GM19397 (cell line): ENCODE measurements around the gene EIF5AL1.
"Not testable (repeated sequence)": the region's sequence is repeated elsewhere in the genome, so short reads cannot be mapped to it uniquely, and the experiment has no call there.

Experiments
- ATAC-seq: cut with Tn5 transposase; IDR thresholded peaks from one replicate; pipeline ENCODE4 v1.9.1; 2021; ENCODE audit warnings: mild to moderate bottlenecking, moderate library complexity; ENCODE audit not compliant: unreplicated experiment

Gene EIF5AL1

DNA sequence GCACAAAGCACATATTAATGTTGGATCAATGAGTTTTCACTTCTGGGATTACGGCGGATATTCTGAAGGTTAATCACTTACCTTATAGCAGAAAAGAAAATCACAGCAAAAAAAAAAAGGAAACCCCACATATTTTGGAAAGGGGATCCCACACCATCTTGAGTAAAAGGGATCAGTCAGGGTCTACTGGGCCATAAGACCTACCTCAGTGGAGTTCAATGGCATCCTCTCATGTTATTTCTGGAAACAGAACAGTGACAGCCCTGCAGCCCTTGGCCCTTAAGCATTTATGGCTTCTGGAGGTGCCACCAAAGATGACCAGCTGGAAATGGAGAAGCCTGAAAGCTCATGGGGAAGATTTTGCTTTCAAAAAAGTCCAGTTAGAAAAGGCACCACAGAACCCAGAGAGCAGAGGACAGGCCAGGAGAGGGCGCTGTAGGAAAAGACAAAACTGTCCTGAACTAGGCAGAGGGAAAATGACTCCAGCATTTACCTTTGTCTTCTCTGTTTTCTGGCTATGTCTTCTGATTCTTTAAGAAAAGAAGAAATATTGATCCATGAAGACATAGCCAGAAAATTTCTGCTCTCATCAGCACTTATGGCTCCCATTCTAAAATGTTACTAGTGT, 2.9 kb upstream of the EIF5AL1 start:
- not testable (repeated sequence) for ATAC-seq

DNA sequence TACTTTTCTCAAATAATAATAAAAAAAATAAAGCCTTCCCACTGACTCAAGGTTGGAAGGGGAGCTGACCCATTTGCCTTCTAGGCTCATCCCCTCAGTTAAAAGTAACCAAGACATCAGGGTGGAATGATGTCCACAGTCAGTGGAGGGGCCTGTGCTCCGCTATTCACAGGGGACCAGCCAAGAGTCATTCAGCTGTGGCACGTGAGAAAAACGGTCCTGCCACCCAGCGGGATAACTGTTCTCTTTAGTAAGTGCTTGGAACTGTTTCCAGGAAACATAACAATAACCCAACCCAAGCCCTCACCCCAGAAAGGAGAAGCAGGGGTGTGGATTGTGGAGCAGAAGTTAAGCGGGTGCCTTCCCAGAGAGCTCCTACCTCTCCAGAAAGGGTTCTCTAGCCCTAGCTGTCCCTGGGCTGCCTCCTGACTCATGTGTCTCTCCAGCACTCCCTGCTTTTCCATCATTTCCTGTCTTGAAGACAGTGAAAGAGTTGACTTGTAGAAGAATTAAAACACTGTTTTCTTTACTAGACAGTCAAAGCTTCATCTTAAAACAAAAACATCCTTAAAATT, 2.3 kb upstream of the EIF5AL1 start:
- ATAC-seq, result not testable (repeated sequence)

DNA sequence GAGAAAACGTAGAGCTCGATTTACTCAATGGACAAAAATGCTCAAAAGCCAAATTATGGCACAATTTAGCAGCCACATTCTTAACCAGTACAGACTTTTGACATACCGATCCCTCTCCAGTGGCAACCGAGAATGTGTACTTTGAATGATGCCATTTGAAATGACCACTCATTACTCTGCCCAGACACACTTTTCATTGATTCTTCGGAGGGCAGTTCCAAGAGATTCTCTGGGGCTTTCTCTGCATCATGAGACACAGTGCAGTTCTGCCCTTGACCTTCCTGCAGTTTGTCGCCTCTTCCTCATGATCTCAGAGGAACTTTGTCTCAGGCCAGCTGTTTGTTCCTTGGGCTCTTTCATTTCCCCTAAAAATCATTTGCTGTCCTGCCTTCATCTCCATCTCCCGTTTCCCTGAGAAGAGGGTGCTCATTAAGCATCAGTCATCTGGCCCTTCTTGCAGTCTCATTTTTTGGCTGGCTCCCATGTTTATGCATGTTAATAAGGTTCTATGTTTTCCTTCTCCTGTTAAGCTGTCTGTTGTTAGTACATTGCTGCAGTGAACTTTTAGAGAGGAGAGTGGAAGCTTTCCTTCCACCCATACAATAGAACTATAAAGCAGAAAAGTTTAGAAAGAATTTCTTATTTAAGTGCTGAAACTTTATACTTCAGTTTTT, 4.3 kb downstream of the EIF5AL1 start:
- ATAC-seq, result not testable (repeated sequence)

DNA sequence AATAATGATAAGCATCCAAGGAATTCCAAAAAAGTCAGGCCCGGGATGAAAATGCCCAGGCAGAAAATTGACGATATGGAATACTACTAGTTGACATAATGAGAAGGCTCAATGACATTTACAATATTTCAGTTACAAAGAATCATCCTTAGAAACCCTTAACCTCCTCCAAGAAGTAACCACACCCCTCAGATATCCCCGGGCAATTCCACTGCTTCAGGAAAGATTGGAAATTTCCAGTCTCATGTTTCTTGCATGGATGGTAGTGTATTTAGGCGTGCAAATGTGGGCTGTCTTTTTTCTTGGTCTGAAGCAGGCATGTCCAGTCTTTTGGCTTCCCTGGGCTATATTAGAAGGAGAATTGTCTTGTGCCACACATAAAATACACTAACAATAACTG, 5.2 kb downstream of the EIF5AL1 start:
- ATAC-seq, result not testable (repeated sequence)

DNA sequence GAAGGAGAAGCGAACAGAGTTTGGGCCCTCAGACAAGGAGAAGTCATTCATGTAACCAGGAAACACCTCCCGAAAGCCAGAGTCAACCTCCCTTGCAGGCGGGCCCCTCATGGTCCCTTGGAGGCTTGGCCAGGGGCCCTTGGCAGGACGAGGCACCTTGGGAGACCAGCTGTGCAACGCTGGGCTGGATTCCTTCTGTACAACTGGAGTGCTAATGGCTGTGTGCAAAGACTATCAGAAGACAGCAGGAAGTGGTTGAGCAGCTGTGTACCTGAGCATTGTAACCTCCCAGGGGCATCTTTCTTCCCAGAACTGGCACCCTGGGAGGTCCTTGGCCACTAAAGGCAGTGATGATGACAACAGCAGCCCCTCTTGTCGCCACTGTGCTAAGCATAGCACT, 9.4 kb downstream of the EIF5AL1 start:
- not testable (repeated sequence) for ATAC-seq

DNA sequence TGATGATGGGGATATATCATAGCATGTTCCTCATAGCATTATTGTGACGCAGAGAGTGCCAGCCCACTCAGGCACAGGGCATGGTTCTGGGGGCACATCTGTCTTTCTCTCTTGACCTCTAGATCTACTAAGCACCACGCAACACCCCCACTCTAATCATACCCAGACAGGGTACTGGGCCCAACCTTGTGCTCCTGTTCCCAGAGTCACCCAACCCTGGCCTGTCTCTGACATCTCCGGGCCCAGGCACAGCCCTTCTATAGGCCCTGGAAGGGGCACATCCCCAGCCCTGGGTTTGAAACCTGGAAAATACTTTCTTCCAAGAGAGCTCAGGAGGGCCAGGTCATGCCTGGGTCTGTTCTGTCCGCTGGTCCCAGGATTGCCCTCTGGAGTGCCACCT, 10.1 kb downstream of the EIF5AL1 start:
- ATAC-seq, result not testable (repeated sequence)

DNA sequence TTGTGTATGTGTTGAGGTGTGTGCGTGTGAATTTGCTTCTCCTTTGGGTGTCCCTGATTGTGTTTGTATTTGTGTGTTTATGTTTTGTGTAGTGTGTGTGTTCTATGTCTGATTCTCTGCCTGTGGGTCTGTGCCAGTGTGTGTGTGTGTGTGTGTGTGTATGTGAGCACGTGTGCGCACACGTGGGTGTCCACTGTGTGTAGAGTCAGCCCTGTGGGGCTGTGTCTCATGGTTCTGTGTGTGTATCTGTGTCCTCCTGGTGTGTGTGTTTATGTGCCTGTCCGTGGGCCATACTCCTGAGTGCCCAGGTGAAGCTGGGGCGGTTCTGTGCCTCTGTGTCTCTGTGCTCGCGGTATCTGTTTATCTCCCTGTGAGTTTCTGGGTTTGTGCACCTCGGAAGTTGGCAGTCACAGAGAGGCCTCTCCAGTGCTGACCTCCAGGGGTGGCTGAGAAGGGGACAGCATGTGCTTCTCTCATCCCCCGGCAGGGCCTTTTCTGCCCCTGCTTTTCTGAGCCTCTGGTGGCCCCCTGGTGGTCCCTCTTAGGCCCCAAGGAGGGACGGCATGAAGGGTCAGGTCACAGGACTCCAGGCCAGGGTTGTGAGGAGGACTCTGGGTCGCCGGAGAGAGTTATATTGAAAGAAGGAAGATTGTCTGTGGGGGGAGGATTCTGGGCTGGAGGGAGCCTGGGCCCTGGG, 11.0 kb downstream of the EIF5AL1 start:
- ATAC-seq, result not testable (repeated sequence)

DNA sequence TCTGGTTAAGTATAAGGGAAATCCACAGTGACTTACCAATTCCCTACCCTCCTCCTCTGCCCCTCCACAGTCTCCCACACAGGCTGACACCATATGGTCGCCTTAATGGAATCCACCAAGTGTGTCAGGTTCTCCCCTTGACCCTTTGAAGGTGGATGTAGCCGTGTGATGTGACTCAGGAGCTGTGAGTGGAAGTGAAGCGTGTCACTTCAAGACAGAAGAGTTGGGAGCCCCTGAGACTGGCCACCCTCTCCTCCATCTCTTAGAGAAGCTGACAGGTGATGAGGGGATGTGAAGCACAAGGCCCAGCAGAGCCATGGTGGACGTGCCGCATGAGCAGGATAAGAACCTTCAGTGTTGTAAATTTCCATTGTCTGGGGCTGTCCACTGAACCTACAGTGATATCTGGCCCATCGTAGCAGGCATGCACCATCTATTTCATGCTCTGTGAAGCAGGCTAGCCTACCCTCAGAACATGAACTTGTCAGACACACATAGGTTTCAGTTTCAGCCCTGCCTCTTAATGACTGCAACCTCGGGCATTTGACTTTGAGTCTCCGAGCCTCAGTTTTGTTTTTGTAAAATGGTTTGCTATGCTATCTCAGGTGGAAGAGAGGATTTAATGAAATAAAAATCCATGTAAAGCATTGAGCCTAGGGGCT, 12.8 kb downstream of the EIF5AL1 start:
- peak; percentile 91 for ATAC-seq

DNA sequence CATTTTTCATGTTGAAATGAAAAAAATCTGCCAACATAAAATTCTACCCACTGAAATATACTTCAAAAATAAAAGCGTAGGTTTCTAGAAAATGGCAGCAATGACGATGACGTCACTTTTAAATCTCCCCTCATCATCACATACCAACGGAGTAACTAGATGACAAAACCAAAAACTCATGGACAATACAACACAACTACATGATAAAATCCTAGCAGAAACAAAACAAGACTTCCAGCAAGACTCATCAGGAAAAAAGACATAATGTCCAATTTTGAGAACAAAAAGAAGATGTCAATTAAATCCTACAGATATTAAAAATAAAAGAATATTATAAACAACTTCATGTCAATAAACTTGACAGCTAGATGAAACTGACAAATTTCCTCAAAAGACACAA, 15.9 kb downstream of the EIF5AL1 start:
- ATAC-seq, result not testable (repeated sequence)

DNA sequence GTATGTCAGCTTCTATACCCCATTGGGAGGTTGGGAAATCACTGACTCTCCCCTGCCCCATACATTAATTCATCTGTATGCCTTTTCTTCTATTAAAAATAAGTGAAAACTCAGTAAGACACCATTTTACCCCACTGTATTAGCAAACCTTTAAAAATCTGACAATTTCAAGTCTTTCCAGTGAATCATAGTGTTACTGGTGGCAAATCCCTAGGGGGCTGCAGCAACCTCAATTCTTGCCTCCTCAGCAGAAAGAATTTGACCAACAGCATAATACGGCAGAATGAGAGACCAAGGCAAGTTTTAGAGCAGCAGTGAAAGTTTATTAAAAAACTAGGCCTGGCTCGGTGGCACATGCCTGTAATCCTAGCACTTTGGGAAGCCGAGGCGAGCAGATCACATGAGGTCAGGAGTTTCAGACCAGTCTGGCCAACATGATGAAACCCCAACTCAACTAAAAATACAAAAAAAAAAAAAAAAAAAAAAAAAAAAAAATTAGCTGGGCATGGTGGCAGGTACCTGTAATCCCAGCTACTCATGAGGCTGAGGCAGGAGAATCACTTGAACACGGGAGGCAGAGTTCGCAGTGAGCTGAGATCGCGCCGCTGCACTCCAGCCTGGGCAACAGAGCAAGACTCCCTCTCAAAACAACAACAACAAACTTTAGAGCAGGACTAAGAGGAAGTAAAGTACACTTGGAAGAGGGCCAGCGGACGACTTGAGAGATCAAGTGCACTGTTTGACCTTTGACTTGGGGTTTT, 21.0 kb downstream of the EIF5AL1 start:
- ATAC-seq, result not testable (repeated sequence)

DNA sequence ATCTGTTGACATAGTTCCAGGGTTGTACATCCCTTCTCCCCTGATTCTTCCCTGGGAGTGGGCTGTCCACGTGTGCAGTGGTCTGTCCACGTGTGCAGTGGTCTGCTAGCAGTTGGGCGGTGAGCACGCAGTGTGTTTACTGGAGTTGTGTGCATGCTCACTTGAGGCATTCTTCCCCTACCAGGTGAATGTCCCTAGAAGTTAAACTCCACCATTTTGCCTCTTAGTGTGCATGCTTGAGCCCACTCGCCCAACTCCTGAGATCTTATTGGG, 21.5 kb downstream of the EIF5AL1 start:
- ATAC-seq, result not testable (repeated sequence)

DNA sequence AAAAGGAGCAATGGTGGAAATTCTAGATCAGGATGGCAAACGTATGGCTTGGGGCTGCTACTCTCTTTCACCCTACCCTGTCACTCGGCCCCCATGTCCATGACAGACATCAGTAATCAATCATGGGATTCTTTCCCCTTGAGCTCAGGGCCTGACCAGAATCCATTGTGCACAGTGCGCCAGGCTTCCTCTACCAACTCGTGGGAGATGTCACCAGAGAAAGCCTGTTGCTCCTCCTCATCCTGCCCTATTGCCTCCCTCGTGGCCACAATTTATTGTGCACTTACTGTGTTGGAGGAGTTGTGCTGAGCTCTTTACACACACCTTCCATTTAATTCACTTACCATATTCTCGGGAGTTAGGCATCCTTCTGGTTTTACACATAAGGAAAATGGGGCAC, 26.0 kb downstream of the EIF5AL1 start:
- not testable (repeated sequence) for ATAC-seq

DNA sequence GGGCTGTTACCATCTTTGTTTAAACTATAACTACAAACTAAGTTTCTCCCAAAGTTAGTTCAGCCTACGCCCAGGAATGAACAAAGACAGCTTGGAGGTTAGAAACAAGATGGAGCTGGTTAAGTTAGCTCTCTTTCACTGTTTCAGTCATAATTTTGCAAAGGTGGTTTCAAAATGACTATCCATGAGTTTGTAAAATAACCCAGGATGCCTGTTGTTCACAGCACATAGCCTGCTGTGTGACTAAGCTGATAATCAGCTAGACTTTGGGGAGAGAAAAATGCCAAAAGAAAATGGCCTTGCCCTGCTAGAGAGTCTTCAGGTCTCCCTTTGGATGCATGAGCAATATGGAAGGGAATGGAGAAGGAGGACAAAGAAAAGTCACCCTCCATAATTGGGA, 28.6 kb downstream of the EIF5AL1 start:
- ATAC-seq, result not testable (repeated sequence)

DNA sequence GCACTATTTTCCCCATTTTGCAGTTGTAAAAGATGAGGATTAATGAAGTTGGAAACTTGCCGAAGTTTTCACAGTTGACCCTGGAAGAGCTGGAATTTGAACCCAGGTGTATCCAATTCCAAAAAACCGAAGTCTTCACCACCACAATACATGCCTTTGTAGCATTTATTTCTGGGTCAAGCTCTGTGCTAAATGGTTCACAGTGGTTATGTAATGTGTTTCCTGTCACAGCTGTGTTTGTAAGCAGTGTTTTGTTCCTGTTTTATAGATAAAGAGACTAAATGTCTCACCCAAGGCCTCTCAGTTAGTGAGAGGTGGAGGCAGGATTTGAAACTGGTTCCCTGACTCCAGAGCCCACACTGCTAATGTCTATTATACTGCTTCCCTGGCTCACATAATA, 30.3 kb downstream of the EIF5AL1 start:
- no peak for ATAC-seq

DNA sequence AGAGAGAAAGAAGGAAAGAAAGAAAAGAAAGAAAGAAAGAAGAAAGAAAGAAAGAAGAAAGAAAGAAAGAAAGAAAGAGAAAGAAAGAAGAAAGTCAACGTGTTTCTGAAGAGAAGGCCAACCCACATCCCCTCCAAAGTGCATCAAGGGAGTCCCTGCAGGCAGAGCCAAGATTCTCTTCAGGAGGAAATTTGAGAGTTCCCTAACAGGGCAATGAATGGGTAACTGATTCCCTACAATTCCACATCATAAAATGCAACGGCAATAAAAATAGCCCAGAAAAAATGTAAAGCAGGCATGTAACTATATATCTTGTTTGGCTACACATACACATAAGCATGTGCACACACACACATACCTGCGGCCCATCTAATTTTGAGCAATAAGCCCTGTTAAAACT, 32.1 kb downstream of the EIF5AL1 start:
- not testable (repeated sequence) for ATAC-seq

DNA sequence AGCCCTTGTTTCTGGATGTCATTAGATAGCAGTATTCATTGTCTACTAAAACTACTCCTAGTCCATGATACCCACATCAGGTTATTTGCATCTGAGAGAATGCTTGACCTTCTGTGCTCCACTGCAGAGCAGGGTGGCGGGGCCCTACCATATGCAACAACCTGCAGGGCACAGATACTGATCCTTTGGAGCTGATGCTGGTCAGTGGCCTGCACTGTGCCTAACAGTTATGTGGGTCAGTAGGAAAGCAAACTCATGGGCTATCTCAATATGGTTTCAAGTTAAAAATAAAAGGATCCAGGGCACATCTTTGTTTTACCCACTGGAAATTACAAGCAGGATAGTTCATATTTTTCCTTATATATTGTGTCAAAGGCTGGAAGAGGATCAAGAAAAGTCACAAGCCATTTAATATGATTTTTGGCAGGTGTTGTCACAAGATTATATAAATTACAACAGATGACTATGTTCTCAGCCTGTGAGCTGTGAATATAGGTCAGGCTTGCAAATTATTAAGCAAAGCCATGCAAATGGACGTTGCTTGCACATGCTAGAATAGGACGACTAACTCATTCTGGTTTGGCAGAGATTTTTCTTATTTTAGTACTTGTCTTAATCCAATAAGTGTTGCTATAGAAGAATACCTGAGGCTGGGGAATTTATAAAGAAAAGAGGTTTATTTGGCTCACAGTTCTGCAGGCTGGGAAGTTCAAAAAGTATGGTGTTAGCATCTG, 32.8 kb downstream of the EIF5AL1 start:
- ATAC-seq, result not testable (repeated sequence)

DNA sequence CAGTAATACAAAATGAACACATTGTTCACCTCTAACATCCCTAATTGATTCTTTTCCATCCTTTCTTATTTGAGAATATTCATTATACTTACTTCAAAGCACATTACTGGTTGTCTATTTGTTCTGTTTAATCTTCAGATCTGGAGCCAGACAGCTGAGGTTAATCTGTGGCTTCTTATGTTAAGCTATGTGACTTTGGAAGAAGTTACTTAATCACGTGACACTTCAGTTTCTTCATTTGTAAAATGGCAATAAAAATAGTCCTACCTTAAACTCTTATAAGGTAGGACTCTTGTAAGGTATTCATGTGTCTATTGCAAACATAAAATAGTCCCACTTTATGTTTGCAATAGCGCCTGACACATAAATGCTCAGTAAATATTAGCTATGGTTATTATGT, 34.8 kb downstream of the EIF5AL1 start:
- not testable (repeated sequence) for ATAC-seq

DNA sequence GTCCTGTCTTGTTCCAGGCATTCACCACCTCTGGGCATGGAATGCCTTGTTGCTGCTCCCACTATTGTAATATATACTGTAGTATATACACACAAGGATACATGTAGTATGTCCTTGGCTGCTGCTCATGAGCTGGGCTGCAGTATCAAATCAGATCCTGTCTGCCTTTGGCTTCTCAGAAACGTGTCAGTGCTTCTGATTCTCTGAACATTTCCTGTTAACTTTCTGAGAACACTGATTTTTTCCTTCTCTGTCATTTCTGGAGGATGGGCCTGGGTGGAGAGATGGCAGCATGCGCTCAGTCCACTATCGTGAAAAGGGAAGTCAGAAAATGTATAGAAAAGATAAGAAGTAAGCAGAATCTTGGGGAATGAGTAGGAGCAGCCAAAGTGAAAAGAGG, 35.6 kb downstream of the EIF5AL1 start:
- no peak for ATAC-seq

DNA sequence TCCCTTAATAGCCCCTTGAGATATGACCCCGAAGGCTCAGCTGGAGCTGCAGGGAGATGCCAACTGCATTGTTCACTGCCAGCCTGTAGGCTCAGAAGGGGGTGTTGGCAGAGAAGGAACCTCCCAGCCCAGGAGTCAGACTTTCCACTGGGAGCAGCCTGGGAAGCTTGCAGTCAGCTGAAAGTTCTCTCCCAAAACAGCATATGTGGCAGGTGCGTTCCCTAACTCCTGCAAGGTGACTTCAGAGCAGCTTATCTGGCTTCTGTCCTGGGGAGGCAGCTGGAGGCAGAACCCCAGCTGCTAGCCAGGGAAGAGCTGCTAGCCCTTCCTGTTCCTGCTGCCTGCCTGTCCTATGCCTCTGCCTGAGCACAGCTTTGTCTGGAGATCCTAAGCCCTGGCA, 39.8 kb downstream of the EIF5AL1 start:
- no peak for ATAC-seq
